ENCODE results near the gene NFAM1. TPM values are rescaled to one million over a fixed set of nuclear protein-coding genes. Genes with fewer than 3 reads are reported as not detected.

NFAM1 gene
- total and polyA plus RNA-seq, 2 of the 4 experiments (the other 2 are of a cell fraction) = not detected

- no peak overlapping the region for H4K8ac ChIP-seq (ENCODE audit: low read depth in 2 of 2, low read length in 2 of 2)
- no TSS peak for BruUV-seq (replicated peaks)
- no peaks in the 10 kb centered on the region for H3K9me3 ChIP-seq (ENCODE audit: control insufficient read depth, insufficient read depth, low read length)
- H3K27me3 ChIP-seq (ENCODE audit: control insufficient read depth, insufficient read depth, low read length) = peaks cover 45% of the 10 kb centered on the region
- TF ChIP-seq RAD21 (IDR thresholded peaks at IDR 0.05; ENCODE audit: low read length) = no peak
- no peak for TF ChIP-seq SMC3 (IDR thresholded peaks at IDR 0.05; ENCODE audit: low read depth, low read length)
- TF ChIP-seq, protein P1, sequence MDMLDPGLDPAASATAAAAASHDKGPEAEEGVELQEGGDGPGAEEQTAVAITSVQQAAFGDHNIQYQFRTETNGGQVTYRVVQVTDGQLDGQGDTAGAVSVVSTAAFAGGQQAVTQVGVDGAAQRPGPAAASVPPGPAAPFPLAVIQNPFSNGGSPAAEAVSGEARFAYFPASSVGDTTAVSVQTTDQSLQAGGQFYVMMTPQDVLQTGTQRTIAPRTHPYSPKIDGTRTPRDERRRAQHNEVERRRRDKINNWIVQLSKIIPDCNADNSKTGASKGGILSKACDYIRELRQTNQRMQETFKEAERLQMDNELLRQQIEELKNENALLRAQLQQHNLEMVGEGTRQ (IDR thresholded peaks at IDR 0.05; ENCODE audit: low read depth, low read length) = no peak
- TF ChIP-seq BHLHE40 (IDR thresholded peaks at IDR 0.05; ENCODE audit: low read depth, low read length) = no peak
- no peak for TF ChIP-seq MAZ (IDR thresholded peaks at IDR 0.05; ENCODE audit: borderline replicate concordance, low read depth, low read length)
- no peak for TF ChIP-seq CEBPB (IDR thresholded peaks at IDR 0.05; ENCODE audit: low read depth, low read length)
- no peak for TF ChIP-seq ELK1 (IDR thresholded peaks at IDR 0.05; ENCODE audit: borderline replicate concordance, low read depth, low read length)
- no peak for TF ChIP-seq FOS (IDR thresholded peaks at IDR 0.05; ENCODE audit: low read depth, low read length)
- TF ChIP-seq, protein P2, sequence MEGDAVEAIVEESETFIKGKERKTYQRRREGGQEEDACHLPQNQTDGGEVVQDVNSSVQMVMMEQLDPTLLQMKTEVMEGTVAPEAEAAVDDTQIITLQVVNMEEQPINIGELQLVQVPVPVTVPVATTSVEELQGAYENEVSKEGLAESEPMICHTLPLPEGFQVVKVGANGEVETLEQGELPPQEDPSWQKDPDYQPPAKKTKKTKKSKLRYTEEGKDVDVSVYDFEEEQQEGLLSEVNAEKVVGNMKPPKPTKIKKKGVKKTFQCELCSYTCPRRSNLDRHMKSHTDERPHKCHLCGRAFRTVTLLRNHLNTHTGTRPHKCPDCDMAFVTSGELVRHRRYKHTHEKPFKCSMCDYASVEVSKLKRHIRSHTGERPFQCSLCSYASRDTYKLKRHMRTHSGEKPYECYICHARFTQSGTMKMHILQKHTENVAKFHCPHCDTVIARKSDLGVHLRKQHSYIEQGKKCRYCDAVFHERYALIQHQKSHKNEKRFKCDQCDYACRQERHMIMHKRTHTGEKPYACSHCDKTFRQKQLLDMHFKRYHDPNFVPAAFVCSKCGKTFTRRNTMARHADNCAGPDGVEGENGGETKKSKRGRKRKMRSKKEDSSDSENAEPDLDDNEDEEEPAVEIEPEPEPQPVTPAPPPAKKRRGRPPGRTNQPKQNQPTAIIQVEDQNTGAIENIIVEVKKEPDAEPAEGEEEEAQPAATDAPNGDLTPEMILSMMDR (conservative IDR thresholded peaks at IDR 0.05; ENCODE audit: low read depth, low read length) = no peak
- H3K4me1 ChIP-seq (ENCODE audit: control insufficient read depth, insufficient read depth, low read length) = no peaks in the 10 kb centered on the region
- no peak overlapping the region for H2BK5ac ChIP-seq (ENCODE audit: low read depth, low read length, poor library complexity, severe bottlenecking)
- H3K4me2 ChIP-seq (ENCODE audit: low read depth, low read length) = no peak overlapping the region
- H3K23ac ChIP-seq (ENCODE audit: low read depth, low read length) = no peak overlapping the region
- H4K5ac ChIP-seq (ENCODE audit: low read depth, low read length) = no peak overlapping the region
- no peak overlapping the region for H2AK9ac ChIP-seq (replicated peaks; ENCODE audit: low read depth, low read length, poor library complexity)
- 100% methylated on average over 2 of the region's 11 CpGs; no CpG with 5 or more reads in 1 of the 2 experiments for WGBS, 2 experiments (ENCODE audit: extremely low coverage in 2 of 2, insufficient read length in 1 of 2)
- H3K4ac ChIP-seq (ENCODE audit: low read depth, low read length) = no peak overlapping the region
- no peaks in the 10 kb centered on the region for H3K9me1 ChIP-seq (ENCODE audit: insufficient read depth, low read length)
- H3K36me3 ChIP-seq (ENCODE audit: control insufficient read depth, insufficient read depth, low read length) = no peaks in the 10 kb centered on the region
- H2AFZ ChIP-seq (replicated peaks; ENCODE audit: low read length, poor library complexity) = no peak overlapping the region
- H3K4me3 ChIP-seq (ENCODE audit: insufficient read depth, low read depth, low read length) = no peak overlapping the region
- ATAC-seq (ENCODE audit: low read depth) (no peak), DNase-seq (no peak)
- no peaks in the 10 kb centered on the region for H4K20me1 ChIP-seq (ENCODE audit: insufficient read depth, low read length)
- ChIA-PET CTCF (interaction anchor here (0.7 kb wide), 1 partner anchor 384 kb away, joined by 3 read pairs; no protein-coding TSS in a partner anchor), POLR2A (ENCODE audit: unreplicated experiment) (no interaction called here)
- intact Hi-C loops (cut with micrococcal nuclease) = no loop called here
- H3K79me1 ChIP-seq (ENCODE audit: low read depth in 1 of 2, low read length in 2 of 2) = no peaks in the 10 kb centered on the region
- in situ Hi-C loops (cut with MboI; ENCODE audit: low sequenced_read_pairs) = no loop called here
- H3K56ac ChIP-seq (ENCODE audit: extremely low read depth, insufficient read depth, low read length) = no peak overlapping the region
- no peak overlapping the region for H3K18ac ChIP-seq (ENCODE audit: low read depth, low read length)
- H2BK120ac ChIP-seq (ENCODE audit: low read depth, low read length) = no peak overlapping the region
- no peak overlapping the region for H3K14ac ChIP-seq (replicated peaks; ENCODE audit: low read depth, low read length)
- no peak overlapping the region for H2BK20ac ChIP-seq (ENCODE audit: low read depth, low read length)
- no peak overlapping the region for H4K91ac ChIP-seq (ENCODE audit: insufficient read depth, low read depth, low read length)
- H2BK15ac ChIP-seq (ENCODE audit: low read depth, low read length) = no peak overlapping the region
- no peak overlapping the region for H2AK5ac ChIP-seq (ENCODE audit: low read depth, low read length)
- H3K27ac ChIP-seq (ENCODE audit: insufficient read depth, low read length) = no peak overlapping the region
- dilution Hi-C loops (cut with HindIII; ENCODE audit: low sequenced_read_pairs, unreplicated experiment) = no loop called here
- H3K9ac ChIP-seq (ENCODE audit: low read depth, low read length) = no peak overlapping the region
Measured at GRCh38 chr22:42414021-42414420, 18.2 kb downstream of the NFAM1 start.

Measured in IMR-90 (cell line).